BE2C (cell line): ENCODE data around the gene CLTRN.

Experiments used
- DNase-seq: peaks from one replicate; pipeline ENCODE4 v3.0.0-alpha.2; 2020
- H3K27me3 ChIP-seq: fragments of 250-450 bp; sonication (Bioruptor Pico); 2 replicates; pipeline ENCODE4 v1.5.1; 2020; ENCODE audit warnings: mild to moderate bottlenecking
- H3K36me3 ChIP-seq: fragments of 250-450 bp; sonication (Bioruptor Pico); 2 replicates; pipeline ENCODE4 v1.5.1; 2020; ENCODE audit warnings: mild to moderate bottlenecking
- H3K4me1 ChIP-seq: fragments of 250-450 bp; sonication (Bioruptor Pico); 2 replicates; pipeline ENCODE4 v1.5.1; 2020
- H3K4me3 ChIP-seq: 2 replicates; pipeline ENCODE4 v1.5.1; 2011; ENCODE audit warnings: low read depth, low read length
- H3K9me3 ChIP-seq: fragments of 250-450 bp; sonication (Bioruptor Pico); 2 replicates; pipeline ENCODE4 v1.5.1; 2020
- TF ChIP-seq, protein P1 (sequence below): IDR thresholded peaks from 2 replicates; pipeline ENCODE4 v1.5.1; 2012; ENCODE audit warnings: mild to moderate bottlenecking, low read depth, low read length

Gene CLTRN

DNA sequence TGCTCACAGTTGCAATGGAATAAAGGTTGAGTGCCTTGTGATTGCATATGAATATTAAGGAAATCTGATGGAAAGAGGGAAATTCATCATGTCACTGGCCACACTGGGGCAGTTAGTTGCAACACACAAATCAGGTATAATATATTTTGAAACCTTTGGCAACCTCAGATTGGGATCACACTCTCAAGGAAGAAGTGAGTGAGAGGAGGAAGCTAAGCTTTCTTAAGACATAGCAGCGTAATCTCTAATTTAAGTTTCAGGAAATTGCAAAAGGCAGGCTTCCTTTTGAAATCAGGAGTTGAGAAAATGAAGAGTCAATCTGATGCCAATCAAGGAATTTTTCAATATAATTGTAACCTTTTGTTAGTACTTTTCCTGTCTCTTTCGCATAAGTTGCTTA is 12.3 kb upstream of the CLTRN start:
- TF ChIP-seq, protein P1, sequence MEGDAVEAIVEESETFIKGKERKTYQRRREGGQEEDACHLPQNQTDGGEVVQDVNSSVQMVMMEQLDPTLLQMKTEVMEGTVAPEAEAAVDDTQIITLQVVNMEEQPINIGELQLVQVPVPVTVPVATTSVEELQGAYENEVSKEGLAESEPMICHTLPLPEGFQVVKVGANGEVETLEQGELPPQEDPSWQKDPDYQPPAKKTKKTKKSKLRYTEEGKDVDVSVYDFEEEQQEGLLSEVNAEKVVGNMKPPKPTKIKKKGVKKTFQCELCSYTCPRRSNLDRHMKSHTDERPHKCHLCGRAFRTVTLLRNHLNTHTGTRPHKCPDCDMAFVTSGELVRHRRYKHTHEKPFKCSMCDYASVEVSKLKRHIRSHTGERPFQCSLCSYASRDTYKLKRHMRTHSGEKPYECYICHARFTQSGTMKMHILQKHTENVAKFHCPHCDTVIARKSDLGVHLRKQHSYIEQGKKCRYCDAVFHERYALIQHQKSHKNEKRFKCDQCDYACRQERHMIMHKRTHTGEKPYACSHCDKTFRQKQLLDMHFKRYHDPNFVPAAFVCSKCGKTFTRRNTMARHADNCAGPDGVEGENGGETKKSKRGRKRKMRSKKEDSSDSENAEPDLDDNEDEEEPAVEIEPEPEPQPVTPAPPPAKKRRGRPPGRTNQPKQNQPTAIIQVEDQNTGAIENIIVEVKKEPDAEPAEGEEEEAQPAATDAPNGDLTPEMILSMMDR: no peak
- no peaks in the 10 kb centered on the region for H3K36me3 ChIP-seq
- H3K27me3 ChIP-seq: no peaks in the 10 kb centered on the region
- no peaks in the 10 kb centered on the region for H3K4me1 ChIP-seq
- peak overlapping the region; percentile 85; the same call in 1 of the 2 replicates for H3K4me3 ChIP-seq
- no peak for DNase-seq
- no peaks in the 10 kb centered on the region for H3K9me3 ChIP-seq

DNA sequence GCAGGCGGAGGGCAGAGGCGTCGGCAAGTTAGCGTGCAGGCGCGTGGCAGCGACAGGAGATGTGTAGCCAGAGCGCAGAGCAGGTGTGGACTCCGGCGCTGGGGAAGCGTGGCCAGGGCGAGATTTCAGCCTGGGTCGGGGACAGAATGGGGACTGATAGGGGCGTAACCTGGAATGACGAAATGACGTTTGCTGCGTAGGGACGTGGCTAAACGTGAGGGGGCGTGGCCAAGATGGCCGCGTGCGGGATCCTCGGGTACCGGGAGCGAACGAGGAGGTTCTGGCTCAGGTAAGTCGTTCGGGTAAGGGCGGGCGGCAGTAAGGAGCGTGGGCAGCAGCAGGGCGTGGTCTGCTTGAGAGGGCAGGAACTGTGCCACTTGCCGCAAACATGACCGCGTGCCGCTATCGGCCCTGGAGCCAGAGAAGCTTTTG is 10.9 kb upstream of the CLTRN start:
- Histone ChIP-seq H3K4me3 (peak overlapping the region; percentile 85), H3K4me1 (no peaks in the 10 kb centered on the region), H3K9me3 (no peaks in the 10 kb centered on the region), H3K27me3 (no peaks in the 10 kb centered on the region), H3K36me3 (no peaks in the 10 kb centered on the region)
- DNase-seq: peak; percentile 75
- TF ChIP-seq, protein P1: no peak

DNA sequence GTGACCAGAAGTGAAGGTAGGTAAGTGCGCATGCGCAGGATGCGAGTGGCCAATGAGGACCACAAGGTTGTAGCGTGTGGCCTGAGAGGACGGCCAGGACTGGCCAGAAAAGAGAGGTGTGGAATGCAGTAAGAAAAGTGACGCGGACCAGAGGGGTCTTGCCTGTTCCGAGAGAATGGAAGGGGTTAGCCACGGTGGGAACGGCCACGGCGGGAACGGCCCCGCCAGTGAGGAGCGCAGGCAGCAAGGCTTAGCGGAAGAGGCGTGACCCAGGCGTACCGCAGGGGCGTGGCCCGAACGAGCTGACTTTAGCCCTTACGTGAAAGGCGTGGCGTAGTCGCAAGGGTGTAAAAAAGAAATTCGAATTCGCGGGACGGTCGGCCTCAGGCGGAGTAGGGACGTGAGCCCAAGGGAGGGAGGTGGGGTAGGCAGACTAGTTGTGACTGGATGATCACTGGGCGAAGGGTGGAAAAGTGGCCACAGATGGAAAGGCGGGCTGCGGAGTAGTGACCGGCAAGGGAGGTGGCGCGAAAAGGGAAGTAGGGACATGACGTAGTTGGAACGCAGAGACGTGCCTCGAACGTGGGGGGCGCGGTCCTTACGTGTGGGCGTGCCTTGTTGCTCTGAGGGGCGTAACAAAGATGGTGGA is 10.4 kb upstream of the CLTRN start:
- TF ChIP-seq, protein P1: no peak
- peak; percentile 87 for DNase-seq
- Histone ChIP-seq H3K4me1 (no peaks in the 10 kb centered on the region), H3K9me3 (no peaks in the 10 kb centered on the region), H3K27me3 (no peaks in the 10 kb centered on the region), H3K4me3 (peak overlapping the region; percentile 85), H3K36me3 (no peaks in the 10 kb centered on the region)

DNA sequence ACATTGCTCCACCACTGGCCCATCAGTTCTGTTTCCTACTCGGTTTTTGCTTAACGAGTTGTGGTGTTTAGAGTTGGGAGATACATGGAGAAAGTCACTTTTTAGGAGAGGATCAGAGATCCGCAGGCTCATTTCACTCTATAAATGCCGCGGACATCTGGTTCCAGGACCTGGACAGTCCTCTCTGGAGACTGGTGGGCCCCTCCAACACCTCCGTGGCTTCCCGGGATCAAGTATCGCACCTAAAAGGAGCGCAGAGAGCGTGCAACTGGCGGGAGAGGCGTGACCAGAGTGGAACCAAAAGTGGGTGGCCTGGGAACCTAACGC is 9.9 kb upstream of the CLTRN start:
- no peaks in the 10 kb centered on the region for H3K4me1 ChIP-seq
- no peaks in the 10 kb centered on the region for H3K36me3 ChIP-seq
- TF ChIP-seq, protein P1: no peak
- peak overlapping the region; percentile 85 for H3K4me3 ChIP-seq
- no peaks in the 10 kb centered on the region for H3K27me3 ChIP-seq
- DNase-seq: no peak
- no peaks in the 10 kb centered on the region for H3K9me3 ChIP-seq

DNA sequence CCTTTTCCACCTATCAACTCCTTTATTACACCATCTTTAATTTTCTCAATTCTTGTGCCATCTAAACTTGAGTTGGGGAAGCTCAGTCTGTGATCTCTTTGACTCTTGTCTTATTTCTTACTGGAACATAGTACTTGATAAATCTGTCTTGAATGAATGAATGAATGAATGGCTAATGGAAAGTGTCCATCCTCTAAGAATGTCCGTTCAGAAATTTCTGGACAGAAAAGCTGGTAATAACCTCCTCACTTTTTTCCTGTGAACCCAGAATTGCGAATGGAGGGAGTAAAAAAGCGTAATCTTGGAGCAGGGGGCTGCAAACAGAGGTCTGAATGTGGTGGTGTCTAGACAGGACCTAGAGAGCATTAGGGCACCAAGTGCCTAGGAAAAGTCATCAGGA is 9.4 kb upstream of the CLTRN start:
- Histone ChIP-seq H3K4me1 (no peaks in the 10 kb centered on the region), H3K9me3 (no peaks in the 10 kb centered on the region), H3K4me3 (peak overlapping the region; percentile 85), H3K36me3 (no peaks in the 10 kb centered on the region), H3K27me3 (no peaks in the 10 kb centered on the region)
- no peak for DNase-seq
- TF ChIP-seq, protein P1: no peak

DNA sequence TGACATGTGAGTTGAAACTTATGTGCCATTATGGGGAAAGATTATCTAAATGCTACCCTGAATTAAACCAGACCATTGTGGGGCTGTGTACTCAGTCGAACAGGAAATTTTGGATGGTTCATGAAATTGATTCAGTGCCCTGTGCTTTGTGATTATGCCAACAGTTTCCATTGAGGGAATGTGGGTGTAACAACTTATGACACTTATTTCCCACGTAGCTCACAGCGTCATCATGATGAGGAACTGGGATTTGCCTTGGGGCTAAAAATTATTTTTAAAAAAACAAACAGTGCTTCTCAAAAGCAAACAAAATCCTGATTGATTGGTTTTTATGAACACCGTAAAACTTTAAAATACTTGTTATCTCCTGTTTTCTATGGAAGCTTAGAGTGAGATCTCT is 8.3 kb upstream of the CLTRN start:
- H3K36me3 ChIP-seq: no peaks in the 10 kb centered on the region
- no peaks in the 10 kb centered on the region for H3K4me1 ChIP-seq
- TF ChIP-seq, protein P1: no peak
- no peaks in the 10 kb centered on the region for H3K9me3 ChIP-seq
- no peaks in the 10 kb centered on the region for H3K27me3 ChIP-seq
- no peak for DNase-seq
- H3K4me3 ChIP-seq: no peak overlapping the region
